ENCODE measurements around the gene CEP63.

The CEP63 gene

DNA sequence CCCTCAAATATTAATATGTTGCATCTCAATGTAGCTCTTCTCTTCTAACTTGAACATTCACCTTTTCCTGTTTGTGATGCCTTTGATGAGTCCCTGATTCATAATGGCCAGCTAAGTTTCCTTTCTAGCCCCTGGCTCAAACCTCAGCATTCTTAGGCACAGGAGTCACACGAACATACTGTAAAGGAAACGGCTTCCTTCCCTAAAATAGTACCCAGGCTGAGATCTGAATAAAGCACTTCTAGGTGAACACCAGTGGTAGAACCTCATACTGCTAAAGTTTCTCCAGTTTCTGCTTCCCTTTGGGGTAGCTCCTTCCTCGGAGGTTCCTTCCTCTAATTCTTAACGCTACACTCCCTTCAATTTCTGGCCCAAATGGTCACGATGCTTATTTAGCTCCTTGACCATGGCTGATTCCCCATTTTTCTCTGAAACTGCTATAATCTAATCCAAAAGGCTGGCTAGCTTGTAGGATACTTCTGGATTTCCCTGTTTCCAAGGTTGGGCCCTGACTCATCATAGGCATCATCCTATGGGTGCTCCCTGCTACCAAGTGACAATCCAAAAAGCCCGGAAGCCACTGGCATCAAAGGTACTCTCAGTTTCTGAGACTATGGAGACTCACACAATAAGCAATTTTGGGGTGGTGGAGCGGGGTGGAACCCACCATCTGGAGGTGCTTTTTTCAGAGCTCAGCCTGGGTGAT lies 2.5 kb upstream of the CEP63 start:
- H3K36me3 ChIP-seq (ENCODE audit: control insufficient read depth, insufficient read depth, low read length): peaks cover 41% of the 10 kb centered on the region
- 85 to 99% methylated on average over 6 of the region's 7 CpGs for WGBS, 2 experiments (ENCODE audit: insufficient coverage in 2 of 2)
- peaks cover 33% of the 10 kb centered on the region for H3K4me1 ChIP-seq (ENCODE audit: control insufficient read depth, insufficient read depth, low read length, poor library complexity, severe bottlenecking)
- peak overlapping the region; percentile 61 for H3K27ac ChIP-seq (ENCODE audit: low read depth, low read length, severe bottlenecking)
- no peaks in the 10 kb centered on the region for H3K9me3 ChIP-seq (ENCODE audit: control insufficient read depth, low read length)
- H3K4me3 ChIP-seq (ENCODE audit: extremely low read depth, insufficient read depth, low read length, poor library complexity, severe bottlenecking): no peak overlapping the region

DNA sequence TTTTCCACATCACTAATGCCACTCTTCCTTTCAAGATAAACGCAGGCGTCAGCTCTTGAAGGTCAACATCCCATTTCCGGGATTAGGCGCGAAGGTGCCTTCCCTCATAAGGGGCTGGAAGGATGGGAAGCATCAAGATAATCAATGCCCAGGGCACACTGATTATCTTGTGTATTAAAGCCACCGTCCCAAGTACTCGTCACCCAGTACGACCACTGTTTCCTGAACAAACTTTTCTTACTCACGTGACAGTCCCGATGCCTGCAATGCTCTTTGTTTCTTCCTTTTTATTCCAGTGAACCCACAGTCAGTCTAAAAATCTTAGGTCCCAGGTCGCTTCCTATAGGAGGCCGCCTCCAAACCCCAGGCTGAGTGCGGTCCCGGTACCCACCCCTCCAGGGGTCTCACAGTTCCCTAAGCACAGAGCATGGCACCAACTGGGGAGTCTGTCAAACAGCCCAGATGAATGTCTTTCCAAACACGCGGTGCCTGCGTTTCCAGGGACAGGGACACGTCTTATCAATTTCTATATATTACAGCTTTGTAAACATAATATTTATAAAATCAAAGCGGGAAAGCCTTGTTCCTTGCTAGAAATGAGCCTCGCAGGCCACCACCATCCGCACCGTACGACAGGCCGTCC lies 661 bp upstream of the CEP63 start:
- H3K27ac ChIP-seq (ENCODE audit: low read depth, low read length, severe bottlenecking): peak overlapping the region; percentile 93
- peaks cover 32% of the 10 kb centered on the region for H3K4me1 ChIP-seq (ENCODE audit: control insufficient read depth, insufficient read depth, low read length, poor library complexity, severe bottlenecking)
- WGBS, 2 experiments (ENCODE audit: insufficient coverage in 2 of 2): 2 to 6% methylated on average over 14 to 18 of the region's 24 CpGs
- peak overlapping the region; percentile 74 for H3K4me3 ChIP-seq (ENCODE audit: extremely low read depth, insufficient read depth, low read length, poor library complexity, severe bottlenecking)
- H3K9me3 ChIP-seq (ENCODE audit: control insufficient read depth, low read length): no peaks in the 10 kb centered on the region
- peaks cover 30% of the 10 kb centered on the region for H3K36me3 ChIP-seq (ENCODE audit: control insufficient read depth, insufficient read depth, low read length)

DNA sequence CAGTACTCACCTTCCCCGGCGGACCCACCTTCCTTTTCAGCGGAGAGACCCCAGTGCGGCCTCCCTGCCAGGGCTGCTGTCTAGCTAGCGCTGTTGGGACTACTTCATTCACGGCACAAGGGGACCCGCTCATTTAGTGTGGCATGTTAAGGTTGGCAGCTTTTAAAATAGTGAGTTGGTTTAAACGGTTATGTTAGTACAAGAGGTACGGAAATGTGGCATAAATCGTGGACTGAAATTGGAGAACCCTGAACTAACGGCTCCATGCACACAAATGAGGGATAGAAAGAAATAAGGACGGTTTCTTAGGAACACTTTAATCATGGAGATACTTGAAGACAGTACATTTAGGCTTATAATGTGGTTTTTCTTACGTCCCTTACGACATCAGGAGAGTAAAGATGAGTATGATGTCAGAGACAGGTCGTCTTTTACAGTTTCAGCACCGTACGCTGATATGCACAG lies 752 bp downstream of the CEP63 start:
- Histone ChIP-seq H3K4me1 (ENCODE audit: control insufficient read depth, insufficient read depth, low read length, poor library complexity, severe bottlenecking) (peaks cover 32% of the 10 kb centered on the region), H3K27ac (ENCODE audit: low read depth, low read length, severe bottlenecking) (peak overlapping the region; percentile 93), H3K36me3 (ENCODE audit: control insufficient read depth, insufficient read depth, low read length) (peaks cover 16% of the 10 kb centered on the region), H3K4me3 (ENCODE audit: extremely low read depth, insufficient read depth, low read length, poor library complexity, severe bottlenecking) (peak overlapping the region; percentile 74), H3K9me3 (ENCODE audit: control insufficient read depth, low read length) (no peaks in the 10 kb centered on the region)
- 7 to 10% methylated on average over 9 to 12 of the region's 17 CpGs for WGBS, 2 experiments (ENCODE audit: insufficient coverage in 2 of 2)

DNA sequence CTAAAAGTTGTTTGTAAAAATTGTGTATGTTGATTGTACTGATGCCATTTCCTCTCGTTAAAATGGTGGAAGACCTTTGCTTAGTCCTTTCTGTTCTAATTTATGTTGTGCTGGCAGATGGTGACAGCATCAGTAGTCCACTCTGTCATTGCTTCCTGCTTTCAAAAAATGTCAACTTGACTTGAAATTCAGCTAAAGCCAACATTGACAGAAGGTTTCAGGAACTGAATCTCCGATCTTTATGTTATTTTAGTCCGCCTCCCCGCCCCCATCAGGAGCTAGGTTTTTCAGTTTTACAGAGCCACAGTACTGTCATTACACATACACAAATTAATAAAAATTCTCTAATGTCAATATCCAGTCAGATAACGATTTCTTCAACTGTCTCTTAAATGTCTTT lies 1.5 kb downstream of the CEP63 start:
- Histone ChIP-seq H3K9me3 (ENCODE audit: control insufficient read depth, low read length) (no peaks in the 10 kb centered on the region), H3K4me1 (ENCODE audit: control insufficient read depth, insufficient read depth, low read length, poor library complexity, severe bottlenecking) (peaks cover 32% of the 10 kb centered on the region), H3K36me3 (ENCODE audit: control insufficient read depth, insufficient read depth, low read length) (peaks cover 8% of the 10 kb centered on the region), H3K27ac (ENCODE audit: low read depth, low read length, severe bottlenecking) (no peak overlapping the region), H3K4me3 (ENCODE audit: extremely low read depth, insufficient read depth, low read length, poor library complexity, severe bottlenecking) (peak overlapping the region; percentile 74)
- WGBS, 2 experiments (ENCODE audit: insufficient coverage in 2 of 2): 82 to 90% methylated on average over 4 to 5 of the region's 5 CpGs

DNA sequence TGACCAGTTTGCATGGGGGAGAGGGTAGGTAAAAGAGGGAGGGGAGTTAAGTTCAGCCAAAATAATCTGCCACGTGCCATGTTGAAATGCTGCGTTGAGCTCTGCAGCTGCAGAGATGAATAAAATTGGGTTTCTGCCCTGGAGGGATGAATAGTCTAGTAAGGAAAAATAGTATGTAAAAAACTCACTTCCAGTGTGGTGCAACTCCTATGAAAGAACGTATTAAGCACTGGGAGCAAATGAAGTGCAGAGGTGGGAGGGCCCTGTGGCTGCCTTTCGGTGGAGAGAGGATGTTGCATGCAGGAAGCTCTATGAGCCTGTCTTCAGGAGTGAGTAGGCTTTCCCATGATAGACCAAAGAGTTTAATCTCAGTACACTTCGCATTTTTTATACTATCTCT lies 8.6 kb downstream of the CEP63 start:
- Histone ChIP-seq H3K9me3 (ENCODE audit: control insufficient read depth, low read length) (no peaks in the 10 kb centered on the region), H3K36me3 (ENCODE audit: control insufficient read depth, insufficient read depth, low read length) (peaks cover 6% of the 10 kb centered on the region), H3K4me1 (ENCODE audit: control insufficient read depth, insufficient read depth, low read length, poor library complexity, severe bottlenecking) (no peaks in the 10 kb centered on the region), H3K27ac (ENCODE audit: low read depth, low read length, severe bottlenecking) (no peak overlapping the region), H3K4me3 (ENCODE audit: extremely low read depth, insufficient read depth, low read length, poor library complexity, severe bottlenecking) (no peak overlapping the region)
- WGBS, 2 experiments (ENCODE audit: insufficient coverage in 2 of 2): 86 to 94% methylated on average over 4 to 5 of the region's 5 CpGs

DNA sequence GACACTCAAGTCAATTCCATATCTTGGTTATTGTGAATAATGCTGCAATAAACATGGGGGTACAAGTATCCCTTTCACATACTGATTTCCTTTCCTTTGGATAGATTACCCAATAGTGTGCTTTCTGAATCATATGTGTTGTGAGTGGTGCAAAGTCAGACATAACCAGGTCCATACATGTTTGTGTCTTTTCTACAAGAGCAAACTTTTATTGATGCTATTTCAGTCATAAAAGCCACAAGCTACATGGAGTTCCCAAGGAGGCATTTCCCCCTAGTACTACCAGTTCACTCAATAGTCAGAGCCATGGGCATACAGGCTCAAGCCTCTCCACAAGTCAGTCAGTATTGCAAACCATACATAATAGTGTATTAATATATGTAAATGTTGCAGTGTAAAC lies 10.1 kb downstream of the CEP63 start:
- Histone ChIP-seq H3K36me3 (ENCODE audit: control insufficient read depth, insufficient read depth, low read length) (peaks cover 6% of the 10 kb centered on the region), H3K4me1 (ENCODE audit: control insufficient read depth, insufficient read depth, low read length, poor library complexity, severe bottlenecking) (no peaks in the 10 kb centered on the region), H3K9me3 (ENCODE audit: control insufficient read depth, low read length) (no peaks in the 10 kb centered on the region), H3K4me3 (ENCODE audit: extremely low read depth, insufficient read depth, low read length, poor library complexity, severe bottlenecking) (no peak overlapping the region), H3K27ac (ENCODE audit: low read depth, low read length, severe bottlenecking) (no peak overlapping the region)

DNA sequence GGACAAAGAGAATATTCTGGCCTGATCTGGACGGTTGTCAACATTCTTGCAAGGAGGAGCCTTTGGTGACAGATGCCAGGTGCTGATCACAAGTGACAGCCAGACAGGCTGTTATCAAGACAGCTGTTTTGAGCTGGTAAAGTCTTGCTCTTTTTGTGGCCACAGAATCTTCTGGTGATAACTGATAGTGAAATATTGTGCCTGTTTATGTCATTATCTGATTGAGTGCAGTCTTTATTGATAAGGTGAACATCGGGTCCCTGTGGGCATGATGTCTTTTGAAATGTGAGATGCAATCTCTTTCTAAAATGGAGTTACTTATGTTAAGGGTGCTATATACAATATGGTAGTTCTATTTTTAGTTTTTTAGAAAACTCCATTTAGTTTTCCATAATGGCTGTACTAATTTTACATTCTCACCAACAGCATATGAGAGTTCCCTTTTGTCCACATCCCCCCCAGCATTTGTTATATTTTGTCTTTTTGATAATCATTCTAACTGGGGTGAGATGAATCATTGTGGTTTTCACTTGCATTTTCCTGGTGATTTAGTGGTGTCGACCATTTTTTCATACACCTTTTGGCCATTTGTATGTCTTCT lies 10.7 kb downstream of the CEP63 start:
- Histone ChIP-seq H3K36me3 (ENCODE audit: control insufficient read depth, insufficient read depth, low read length) (peaks cover 6% of the 10 kb centered on the region), H3K27ac (ENCODE audit: low read depth, low read length, severe bottlenecking) (no peak overlapping the region), H3K4me3 (ENCODE audit: extremely low read depth, insufficient read depth, low read length, poor library complexity, severe bottlenecking) (no peak overlapping the region), H3K9me3 (ENCODE audit: control insufficient read depth, low read length) (no peaks in the 10 kb centered on the region), H3K4me1 (ENCODE audit: control insufficient read depth, insufficient read depth, low read length, poor library complexity, severe bottlenecking) (no peaks in the 10 kb centered on the region)
- WGBS, 2 experiments (ENCODE audit: insufficient coverage in 2 of 2): 69 to 85% methylated on average over 1 to 2 of the region's 3 CpGs

DNA sequence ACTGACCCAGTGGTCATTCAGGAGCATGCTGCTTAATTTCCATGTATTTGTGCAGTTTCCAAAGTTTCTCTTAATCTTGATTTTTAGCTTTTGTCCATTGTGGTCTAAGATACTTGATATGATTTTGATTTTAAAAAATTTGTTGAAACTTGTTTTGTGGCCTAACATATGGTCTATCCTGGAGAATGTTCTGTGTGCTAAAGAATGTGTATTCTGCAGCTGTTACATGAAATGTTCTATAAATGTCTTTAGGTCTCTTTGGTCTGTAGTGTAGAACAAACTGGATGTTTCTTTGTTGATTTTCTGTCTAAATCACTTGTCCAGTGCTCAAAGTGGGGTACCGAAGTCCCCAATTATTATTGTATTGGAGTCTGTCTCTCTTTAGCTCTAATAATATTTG lies 17.4 kb downstream of the CEP63 start:
- WGBS, 2 experiments (ENCODE audit: insufficient coverage in 2 of 2): no CpG with 5 or more reads among the region's 1 CpG

DNA sequence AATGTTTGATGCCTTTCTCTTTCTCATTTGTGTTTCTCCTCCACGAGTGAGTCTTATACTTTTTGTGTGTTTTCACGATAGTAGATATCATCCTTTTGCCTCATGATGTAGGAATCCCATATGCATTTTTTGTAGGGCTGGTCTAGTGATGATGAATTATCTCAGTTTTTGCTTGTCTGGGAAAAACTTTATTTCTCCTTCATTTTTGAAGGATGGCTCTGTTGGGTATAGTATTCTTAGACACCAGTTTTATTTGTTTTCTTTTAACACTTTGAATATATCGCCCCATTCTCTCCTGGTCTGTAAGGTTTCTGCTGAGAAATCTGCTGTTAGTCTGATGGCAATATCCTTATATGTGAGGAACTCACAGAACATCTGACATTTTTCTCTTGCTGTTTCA lies 18.3 kb downstream of the CEP63 start:
- Histone ChIP-seq H3K36me3 (ENCODE audit: control insufficient read depth, insufficient read depth, low read length) (peaks cover 6% of the 10 kb centered on the region), H3K9me3 (ENCODE audit: control insufficient read depth, low read length) (no peaks in the 10 kb centered on the region), H3K4me1 (ENCODE audit: control insufficient read depth, insufficient read depth, low read length, poor library complexity, severe bottlenecking) (no peaks in the 10 kb centered on the region), H3K27ac (ENCODE audit: low read depth, low read length, severe bottlenecking) (no peak overlapping the region), H3K4me3 (ENCODE audit: extremely low read depth, insufficient read depth, low read length, poor library complexity, severe bottlenecking) (no peak overlapping the region)
- WGBS, 2 experiments (ENCODE audit: insufficient coverage in 2 of 2): no CpG with 5 or more reads among the region's 3 CpGs

More for the DNA sequence above, 17.4 kb downstream of the CEP63 start:
- Histone ChIP-seq H3K4me3 (ENCODE audit: extremely low read depth, insufficient read depth, low read length, poor library complexity, severe bottlenecking) (no peak overlapping the region), H3K9me3 (ENCODE audit: control insufficient read depth, low read length) (no peaks in the 10 kb centered on the region), H3K36me3 (ENCODE audit: control insufficient read depth, insufficient read depth, low read length) (peaks cover 3% of the 10 kb centered on the region), H3K4me1 (ENCODE audit: control insufficient read depth, insufficient read depth, low read length, poor library complexity, severe bottlenecking) (no peaks in the 10 kb centered on the region), H3K27ac (ENCODE audit: low read depth, low read length, severe bottlenecking) (no peak overlapping the region)

DNA sequence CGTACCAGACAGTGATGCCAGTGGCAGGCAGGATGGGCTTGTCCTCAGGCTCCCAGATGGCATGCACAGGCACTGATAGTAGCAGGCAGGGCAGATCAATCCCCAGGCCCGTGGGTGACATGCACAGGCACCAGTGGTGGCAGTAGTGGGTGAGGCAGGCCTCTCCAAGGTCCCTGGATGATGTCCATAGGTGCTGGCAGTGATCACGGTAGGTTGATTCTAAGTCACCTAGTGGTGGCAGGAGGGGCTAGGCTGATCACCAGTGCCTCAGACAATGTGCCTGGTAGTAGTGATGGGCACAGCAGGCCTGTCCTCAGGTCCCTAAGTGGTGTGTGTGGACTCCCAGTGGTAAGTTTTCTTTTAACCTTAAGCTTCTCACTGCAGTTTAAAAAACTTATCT lies 19.6 kb downstream of the CEP63 start:
- Histone ChIP-seq H3K4me1 (ENCODE audit: control insufficient read depth, insufficient read depth, low read length, poor library complexity, severe bottlenecking) (no peaks in the 10 kb centered on the region), H3K36me3 (ENCODE audit: control insufficient read depth, insufficient read depth, low read length) (peaks cover 9% of the 10 kb centered on the region), H3K9me3 (ENCODE audit: control insufficient read depth, low read length) (no peaks in the 10 kb centered on the region), H3K4me3 (ENCODE audit: extremely low read depth, insufficient read depth, low read length, poor library complexity, severe bottlenecking) (no peak overlapping the region), H3K27ac (ENCODE audit: low read depth, low read length, severe bottlenecking) (no peak overlapping the region)
- WGBS, 2 experiments (ENCODE audit: insufficient coverage in 2 of 2): 64 to 93% methylated on average over 2 to 3 of the region's 3 CpGs

DNA sequence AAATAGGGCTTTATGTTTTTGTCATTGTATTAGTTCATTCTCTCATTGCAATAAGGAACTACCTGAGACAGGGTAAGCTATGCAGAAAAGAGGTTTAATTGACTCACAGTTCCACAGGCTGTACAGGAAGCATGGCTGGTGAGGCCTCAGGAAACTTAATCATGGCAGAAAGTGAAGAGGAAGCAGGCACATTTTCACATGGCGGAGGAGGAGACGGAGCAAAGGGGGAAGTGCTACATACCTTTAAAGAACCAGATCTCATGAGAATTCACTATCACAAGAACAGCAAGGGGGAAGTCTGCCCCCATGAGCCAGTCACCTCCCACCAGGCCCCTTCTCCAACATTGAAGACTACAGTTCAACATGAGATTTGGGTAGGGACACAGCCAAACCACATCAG lies 25.6 kb downstream of the CEP63 start:
- 83% methylated on average over 1 of the region's 2 CpGs; no CpG with 5 or more reads in 1 of the 2 experiments for WGBS, 2 experiments (ENCODE audit: insufficient coverage in 2 of 2)
- H3K4me1 ChIP-seq (ENCODE audit: control insufficient read depth, insufficient read depth, low read length, poor library complexity, severe bottlenecking): no peaks in the 10 kb centered on the region
- peaks cover 19% of the 10 kb centered on the region for H3K36me3 ChIP-seq (ENCODE audit: control insufficient read depth, insufficient read depth, low read length)
- no peaks in the 10 kb centered on the region for H3K9me3 ChIP-seq (ENCODE audit: control insufficient read depth, low read length)
- no peak overlapping the region for H3K4me3 ChIP-seq (ENCODE audit: extremely low read depth, insufficient read depth, low read length, poor library complexity, severe bottlenecking)
- H3K27ac ChIP-seq (ENCODE audit: low read depth, low read length, severe bottlenecking): no peak overlapping the region
